ENCODE data around the gene BOC.

The BOC gene

GRCh38 chr3:113270068-113270467, 58.7 kb downstream of the BOC start:
- no peak for DNase-seq (ENCODE audit: low read depth)

- DNase-seq (ENCODE audit: low read depth): no peak
Observed at GRCh38 chr3:113270786-113271185, 59.4 kb downstream of the BOC start.

- DNase-seq (ENCODE audit: low read depth): no peak
Observed at GRCh38 chr3:113271189-113271588, 59.8 kb downstream of the BOC start.

GRCh38 chr3:113271594-113272384, 60.4 kb downstream of the BOC start:
- DNase-seq (ENCODE audit: low read depth): no peak

GRCh38 chr3:113272385-113272779, 61.0 kb downstream of the BOC start:
- no peak for DNase-seq (ENCODE audit: low read depth)

- no peak for DNase-seq (ENCODE audit: low read depth)
Observed at GRCh38 chr3:113273011-113273410, 61.7 kb downstream of the BOC start.

GRCh38 chr3:113273604-113274378, 62.4 kb downstream of the BOC start:
- DNase-seq (ENCODE audit: low read depth): no peak

- DNase-seq (ENCODE audit: low read depth): no peak
Observed at GRCh38 chr3:113274425-113275257, 63.3 kb downstream of the BOC start.

GRCh38 chr3:113275258-113275556, 63.9 kb downstream of the BOC start:
- no peak for DNase-seq (ENCODE audit: low read depth)

GRCh38 chr3:113275583-113275928, 64.2 kb downstream of the BOC start:
- DNase-seq (ENCODE audit: low read depth): no peak

- no peak for DNase-seq (ENCODE audit: low read depth)
Observed at GRCh38 chr3:113275929-113276750, 64.8 kb downstream of the BOC start.

- no peak for DNase-seq (ENCODE audit: low read depth)
Observed at GRCh38 chr3:113276751-113277080, 65.4 kb downstream of the BOC start.

- DNase-seq (ENCODE audit: low read depth): no peak
Observed at GRCh38 chr3:113277414-113277813, 66.1 kb downstream of the BOC start.

- no peak for DNase-seq (ENCODE audit: low read depth)
Observed at GRCh38 chr3:113277941-113278598, 66.7 kb downstream of the BOC start.

GRCh38 chr3:113278599-113278955, 67.2 kb downstream of the BOC start:
- DNase-seq (ENCODE audit: low read depth): no peak

- no peak for DNase-seq (ENCODE audit: low read depth)
Observed at GRCh38 chr3:113279686-113280085, 68.3 kb downstream of the BOC start.

- DNase-seq (ENCODE audit: low read depth): no peak
Observed at GRCh38 chr3:113283306-113283705, 71.9 kb downstream of the BOC start.

GRCh38 chr3:113284453-113285050, 73.2 kb downstream of the BOC start:
- no peak for DNase-seq (ENCODE audit: low read depth)

- no peak for DNase-seq (ENCODE audit: low read depth)
Observed at GRCh38 chr3:113285226-113285625, 73.9 kb downstream of the BOC start.

- no peak for DNase-seq (ENCODE audit: low read depth)
Observed at GRCh38 chr3:113285741-113286140, 74.4 kb downstream of the BOC start.

GRCh38 chr3:113286524-113286923, 75.2 kb downstream of the BOC start:
- DNase-seq (ENCODE audit: low read depth): no peak

Data from CMK (cell line).